H54 (cell line): ENCODE data around the gene CHMP1A.
"Not testable (repeated sequence)": the region's sequence is repeated elsewhere in the genome, so short reads cannot be mapped to it uniquely, and the experiment has no call there.

Source experiments
- DNase-seq: peaks from one replicate; pipeline ENCODE4 v3.0.0; 2011; ENCODE audit warnings: low spot score, mixed read lengths; ENCODE audit not compliant: insufficient read length
- FAIRE-seq: peaks from 3 replicates; lab custom pipeline; 2011; peaks lifted over from hg19 to GRCh38; lab: Jason Lieb, UNC
- POLR2A ChIP-seq: IDR thresholded peaks from 2 replicates; pipeline ENCODE4 v1.6.1; 2011; ENCODE audit warnings: low read depth, mild to moderate bottlenecking, low read length

CHMP1A gene

DNA sequence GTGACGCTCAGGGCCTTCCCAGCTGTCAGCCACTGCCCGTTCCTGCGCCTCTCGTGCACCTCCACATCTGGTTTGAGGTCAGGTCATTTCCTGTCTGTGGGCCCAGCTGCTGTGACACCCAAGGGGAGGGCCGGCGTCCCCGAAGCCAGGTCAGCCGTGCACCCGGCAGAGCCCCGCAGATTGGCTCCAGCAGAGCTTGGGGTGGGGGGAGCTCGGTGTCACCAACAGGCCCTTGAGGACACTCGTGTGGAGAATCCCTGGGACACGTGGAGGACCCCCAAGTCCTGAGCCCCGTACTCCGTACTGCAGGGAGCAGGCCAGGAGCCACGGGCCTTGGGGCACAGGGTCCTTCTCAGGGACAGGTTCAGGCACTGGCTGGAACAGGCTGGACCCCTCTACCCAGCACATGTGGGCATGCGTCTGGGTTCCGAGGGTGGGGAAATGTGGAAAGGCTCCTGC, 39.2 kb upstream of the CHMP1A start:
- DNase-seq (no peak), FAIRE-seq (no peak)
- no peak for TF ChIP-seq POLR2A

DNA sequence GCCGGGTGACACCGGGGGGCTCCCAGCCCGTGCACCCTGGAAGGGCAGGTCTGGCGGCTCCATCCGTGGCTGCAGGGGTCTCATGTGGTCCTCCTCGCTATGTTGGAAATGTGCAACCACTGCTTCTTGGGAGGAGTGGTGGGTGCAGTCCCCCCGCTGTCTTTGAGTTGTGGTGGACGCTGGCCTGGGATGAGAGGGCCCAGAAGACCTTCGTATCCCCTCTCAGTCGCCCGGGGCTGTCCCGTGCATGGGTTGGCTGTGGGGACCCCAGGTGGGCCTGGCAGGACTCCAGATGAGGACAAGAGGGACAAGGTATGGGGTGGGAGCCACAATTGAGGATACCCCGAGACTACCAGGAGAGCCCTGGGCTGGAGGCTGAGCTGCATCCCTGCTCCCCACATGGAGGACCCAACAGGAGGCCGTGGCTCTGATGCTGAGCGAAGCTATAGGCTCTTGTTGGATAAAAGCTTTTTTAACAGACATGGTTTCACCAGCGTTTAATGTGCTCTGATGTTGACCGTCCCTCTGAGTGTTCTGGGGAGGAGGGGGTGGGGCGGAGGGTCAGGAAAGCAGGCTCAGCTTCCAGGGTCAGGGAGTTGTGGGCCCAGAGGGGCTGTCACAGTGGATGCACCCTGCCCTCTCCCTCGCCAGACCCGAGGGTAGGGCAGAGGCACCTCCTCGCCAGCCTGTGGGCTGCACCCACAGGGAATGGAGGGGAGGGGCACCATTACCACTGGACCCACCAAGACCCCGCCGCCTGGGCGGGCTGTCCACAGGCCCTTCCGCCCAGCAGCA, 38.6 kb upstream of the CHMP1A start:
- DNase-seq (no peak), FAIRE-seq (no peak)
- TF ChIP-seq POLR2A, result no peak

- FAIRE-seq, result no peak
- no peak for DNase-seq
- TF ChIP-seq POLR2A, result no peak
These were observed 37.8 kb upstream of the CHMP1A start for GRCh38 chr16:89695086-89695874.

DNA sequence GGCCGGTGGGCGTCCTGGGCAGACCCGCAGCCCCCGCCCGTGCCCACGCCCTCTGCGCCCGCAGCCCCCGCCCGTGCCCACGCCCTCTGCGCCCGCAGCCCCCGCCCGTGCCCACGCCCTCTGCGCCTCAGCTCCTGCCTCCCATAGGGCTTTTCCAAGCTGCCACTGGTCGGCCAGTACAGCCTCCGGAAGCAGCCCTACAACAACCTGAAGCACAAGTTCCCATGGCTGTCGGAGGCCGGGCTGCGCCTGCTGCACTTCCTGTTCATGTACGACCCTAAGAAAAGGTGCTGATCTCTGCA, 37.2 kb upstream of the CHMP1A start:
- DNase-seq, FAIRE-seq: not testable (repeated sequence)

- no peak for FAIRE-seq
These were observed 36.6 kb upstream of the CHMP1A start for GRCh38 chr16:89693931-89694783.

DNA sequence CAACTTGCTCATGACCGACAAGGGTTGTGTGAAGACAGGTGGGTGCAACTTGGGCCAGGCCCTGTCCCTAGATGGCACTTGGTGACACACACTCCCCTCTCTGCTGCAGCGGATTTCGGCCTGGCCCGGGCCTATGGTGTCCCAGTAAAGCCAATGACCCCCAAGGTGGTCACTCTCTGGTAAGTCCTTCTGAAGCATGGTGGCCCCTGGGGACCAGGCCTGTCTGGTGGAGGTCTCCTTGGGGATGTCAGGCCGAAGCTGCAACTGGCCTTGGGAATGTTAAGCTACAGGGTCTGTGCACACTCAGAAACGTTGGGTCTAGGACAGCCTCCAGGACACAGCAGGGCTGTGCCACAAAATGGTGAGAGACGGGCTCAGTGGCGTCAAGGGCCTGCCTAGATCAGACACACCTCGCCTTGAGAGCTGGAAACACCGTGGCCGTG, 35.8 kb upstream of the CHMP1A start:
- no peak for DNase-seq
- no peak for TF ChIP-seq POLR2A
- no peak for FAIRE-seq

More at GRCh38 chr16:89693931-89694783, 36.6 kb upstream of the CHMP1A start:
- DNase-seq, result no peak
- TF ChIP-seq POLR2A, result no peak

DNA sequence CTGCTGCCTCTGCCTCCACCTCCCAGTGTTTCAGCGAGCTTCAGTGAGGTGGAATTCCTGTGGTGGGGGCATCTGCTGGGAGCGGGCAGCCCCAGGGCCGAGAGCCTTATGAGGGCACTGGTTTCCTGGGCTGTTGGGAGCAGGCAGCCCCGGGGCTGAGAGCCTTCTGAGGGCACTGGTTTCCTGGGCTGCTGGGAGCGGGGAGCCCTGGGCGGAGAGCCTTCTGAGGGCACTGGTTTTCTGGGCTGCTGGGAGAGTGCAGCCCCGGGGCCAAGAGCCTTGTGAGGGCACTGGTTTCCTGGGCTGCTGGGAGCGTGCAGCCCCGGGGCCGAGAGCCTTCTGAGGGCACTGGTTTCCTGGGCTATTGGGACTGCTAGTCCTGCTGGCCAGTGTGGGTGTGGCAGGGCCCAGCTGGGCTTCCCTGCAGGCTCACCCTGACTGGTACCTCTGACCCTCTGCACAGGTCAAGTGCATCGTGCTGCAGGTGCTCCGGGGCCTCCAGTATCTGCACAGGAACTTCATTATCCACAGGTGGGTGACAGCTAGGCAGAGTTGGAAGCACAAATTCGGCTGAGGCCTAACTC, 34.6 kb upstream of the CHMP1A start:
- no peak for TF ChIP-seq POLR2A
- no peak for FAIRE-seq
- DNase-seq, result no peak

DNA sequence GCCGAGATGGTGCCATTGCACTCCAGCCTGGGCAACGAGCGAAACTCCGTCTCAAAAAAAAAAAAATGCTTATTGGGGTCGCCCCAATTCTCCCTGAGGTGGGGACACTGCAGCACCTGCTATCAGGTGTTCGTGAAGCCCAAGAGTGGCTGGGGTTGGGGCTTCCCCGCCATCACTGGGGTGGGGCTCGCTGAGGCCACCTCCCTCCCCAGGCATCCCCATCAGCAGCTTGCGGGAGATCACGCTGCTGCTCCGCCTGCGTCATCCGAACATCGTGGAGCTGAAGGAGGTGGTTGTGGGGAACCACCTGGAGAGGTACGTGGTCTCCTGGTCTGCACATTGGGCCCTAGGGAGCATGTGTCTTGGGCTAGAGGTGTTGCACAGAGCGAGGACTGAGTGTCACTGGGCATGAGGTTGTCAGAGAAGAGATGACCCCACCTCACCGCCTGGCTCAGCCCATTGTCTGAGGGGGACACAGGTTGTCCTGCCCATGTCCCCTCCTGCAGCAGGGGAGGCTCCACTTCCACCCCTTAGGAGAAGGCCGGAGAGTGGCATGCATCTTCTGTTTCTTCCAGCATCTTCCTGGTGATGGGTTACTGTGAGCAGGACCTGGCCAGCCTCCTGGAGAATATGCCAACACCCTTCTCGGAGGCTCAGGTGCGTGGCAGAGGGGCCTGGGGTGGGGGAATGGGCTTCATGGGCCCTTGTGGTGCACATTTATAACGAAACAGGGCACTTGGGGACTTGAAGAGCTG, 33.9 kb upstream of the CHMP1A start:
- no peak for TF ChIP-seq POLR2A
- FAIRE-seq, result no peak
- DNase-seq, result no peak

- TF ChIP-seq POLR2A, result no peak
- DNase-seq, result no peak
- FAIRE-seq, result no peak
These were observed 32.9 kb upstream of the CHMP1A start for GRCh38 chr16:89690392-89690901.

- FAIRE-seq, DNase-seq: not testable (repeated sequence)
These were observed 32.1 kb upstream of the CHMP1A start for GRCh38 chr16:89689621-89690020.

DNA sequence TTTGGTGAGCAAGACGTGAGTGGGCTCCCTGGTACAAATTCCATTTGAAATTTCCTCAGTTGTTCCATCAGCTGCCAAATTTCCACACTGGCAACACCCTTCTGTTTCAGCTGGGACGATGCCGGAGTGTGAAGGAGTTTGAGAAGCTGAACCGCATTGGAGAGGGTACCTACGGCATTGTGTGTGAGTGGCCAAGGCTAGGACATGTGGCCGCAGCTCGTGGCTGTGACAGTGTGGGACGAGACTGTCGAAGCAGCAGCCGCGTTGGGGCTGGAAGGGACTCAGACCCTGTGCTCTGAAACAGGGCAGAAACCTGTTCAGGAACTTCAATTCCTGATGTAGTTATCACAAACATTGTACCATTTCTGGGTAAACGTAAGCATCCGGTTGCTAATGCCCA, 31.6 kb upstream of the CHMP1A start:
- FAIRE-seq (no peak), DNase-seq (no peak)
- TF ChIP-seq POLR2A, result no peak

- DNase-seq (no peak), FAIRE-seq (no peak)
These were observed 30.9 kb upstream of the CHMP1A start for GRCh38 chr16:89688395-89688794.

More at GRCh38 chr16:89688395-89688794, 30.9 kb upstream of the CHMP1A start:
- no peak for TF ChIP-seq POLR2A
